Chondrocyte (in vitro differentiated cells): ENCODE data around the gene ATG101. TPM values are rescaled to one million over a fixed set of nuclear protein-coding genes. Genes with fewer than 3 reads are reported as not detected.
A peak's percentile ranks its signal among the peaks of the same experiment; 100 is the strongest.

Experiments used
- DNase-seq: peaks from one replicate; pipeline ENCODE4 v3.0.0; 2021; ENCODE audit warnings: mixed read lengths, low spot score
- H3K27ac Mint-ChIP-seq: one replicate; pipeline ENCODE4 v1.8.0; 2021; ENCODE audit warnings: mild to moderate bottlenecking, moderate library complexity, mixed read lengths; ENCODE audit not compliant: unreplicated experiment
- H3K27me3 Mint-ChIP-seq: 2 replicates; pipeline ENCODE4 v1.8.0; 2021; ENCODE audit warnings: low read depth, mixed read lengths
- H3K36me3 Mint-ChIP-seq: 2 replicates; pipeline ENCODE4 v1.8.0; 2021; ENCODE audit warnings: low read depth, mixed read lengths
- H3K4me1 Mint-ChIP-seq: 2 replicates; pipeline ENCODE4 v1.8.0; 2021; ENCODE audit warnings: low read depth, mild to moderate bottlenecking, mixed read lengths
- H3K4me3 Mint-ChIP-seq: one replicate; pipeline ENCODE4 v1.8.0; 2021; ENCODE audit warnings: mild to moderate bottlenecking, moderate library complexity, mixed read lengths; ENCODE audit not compliant: unreplicated experiment
- H3K9me3 Mint-ChIP-seq: 2 replicates; pipeline ENCODE4 v1.8.0; 2021; ENCODE audit warnings: low read depth, mixed read lengths
- CTCF ChIP-seq: fragments of 200-600 bp; sonication (generic); IDR thresholded peaks from 2 replicates; pipeline ENCODE4 v1.5.0; 2021; ENCODE audit warnings: antibody characterized with exemption, mild to moderate bottlenecking, moderate library complexity
- total RNA-seq: library from RNA; stranded (reverse); gene quantifications from 3 replicates; pipeline ENCODE4 v1.2.1, GENCODE V29; 2021

Gene ATG101
- total RNA-seq, 1 donor from 2014 or later, result 48.0 TPM

- peaks cover 22% of the 10 kb centered on the region for H3K36me3 Mint-ChIP-seq
- no peak for TF ChIP-seq CTCF
- H3K27ac Mint-ChIP-seq, result no peak overlapping the region
- H3K9me3 Mint-ChIP-seq, result no peaks in the 10 kb centered on the region
- H3K4me1 Mint-ChIP-seq, result peaks cover 19% of the 10 kb centered on the region
- H3K27me3 Mint-ChIP-seq, result peaks cover under 1% of the 10 kb centered on the region
- no peak overlapping the region for H3K4me3 Mint-ChIP-seq
- DNase-seq, result no peak
These were observed 10.8 kb downstream of the ATG101 start for GRCh38 chr12:52080403-52081251.

- H3K4me1 Mint-ChIP-seq, result peaks cover 19% of the 10 kb centered on the region
- DNase-seq, result no peak
These were observed 11.5 kb downstream of the ATG101 start for GRCh38 chr12:52081263-52081733.

GRCh38 chr12:52082026-52082668 lies 12.4 kb downstream of the ATG101 start:
- Mint-ChIP-seq H3K27ac (peak overlapping the region; percentile 49), H3K4me1 (peaks cover 19% of the 10 kb centered on the region), H3K4me3 (no peak overlapping the region), H3K36me3 (peaks cover 19% of the 10 kb centered on the region), H3K9me3 (no peaks in the 10 kb centered on the region), H3K27me3 (peaks cover 7% of the 10 kb centered on the region)
- DNase-seq, result no peak
- no peak for TF ChIP-seq CTCF

More at GRCh38 chr12:52081263-52081733, 11.5 kb downstream of the ATG101 start:
- Mint-ChIP-seq H3K36me3 (peaks cover 20% of the 10 kb centered on the region), H3K27ac (no peak overlapping the region), H3K27me3 (peaks cover 2% of the 10 kb centered on the region), H3K4me3 (no peak overlapping the region), H3K9me3 (no peaks in the 10 kb centered on the region)
- TF ChIP-seq CTCF, result no peak

GRCh38 chr12:52082669-52082987 lies 12.8 kb downstream of the ATG101 start:
- no peaks in the 10 kb centered on the region for H3K9me3 Mint-ChIP-seq
- H3K4me3 Mint-ChIP-seq, result no peak overlapping the region
- H3K27ac Mint-ChIP-seq, result no peak overlapping the region
- peaks cover 21% of the 10 kb centered on the region for H3K36me3 Mint-ChIP-seq
- no peak for DNase-seq
- H3K4me1 Mint-ChIP-seq, result peaks cover 19% of the 10 kb centered on the region
- H3K27me3 Mint-ChIP-seq, result peaks cover 10% of the 10 kb centered on the region
- no peak for TF ChIP-seq CTCF

GRCh38 chr12:52082988-52083637 lies 13.3 kb downstream of the ATG101 start:
- TF ChIP-seq CTCF, result peak; percentile 99
- Mint-ChIP-seq H3K36me3 (peaks cover 20% of the 10 kb centered on the region), H3K4me1 (peaks cover 19% of the 10 kb centered on the region), H3K4me3 (no peak overlapping the region), H3K27me3 (peaks cover 14% of the 10 kb centered on the region), H3K9me3 (no peaks in the 10 kb centered on the region), H3K27ac (peak overlapping the region; percentile 60)
- no peak for DNase-seq
